K562 (cell line): Measurements from ENCODE around the gene MED15. TPM values are rescaled to one million over a fixed set of nuclear protein-coding genes. Genes with fewer than 3 reads are reported as not detected.

Source experiments
- CBX5 ChIP-seq: IDR thresholded peaks from 2 replicates; pipeline ENCODE4 v1.6.1; 2014; ENCODE audit warnings: low read depth, borderline replicate concordance
- CHD2 ChIP-seq: IDR thresholded peaks from 2 replicates; pipeline ENCODE4 v1.6.1; 2011; ENCODE audit warnings: low read depth, low read length
- GABPB1 ChIP-seq: sonication (generic); formaldehyde crosslinking; IDR thresholded peaks from 2 replicates; pipeline ENCODE4 v1.8.0; 2022; ENCODE audit warnings: mild to moderate bottlenecking, missing genetic modification reagents
- HNRNPH1 ChIP-seq: fragments of 200-400 bp; formaldehyde crosslinking; optimal IDR thresholded peaks from 2 replicates; pipeline ENCODE3; 2017; ENCODE audit warnings: low read depth, mild to moderate bottlenecking, low read length, moderate library complexity
- NR2C2 ChIP-seq, 2 experiments: fragments of 200-800 bp in 1 of 2; sonication (Bioruptor generic) in 1 of 2; sonication (generic) in 1 of 2; formaldehyde crosslinking in 1 of 2; IDR thresholded peaks; 2 replicates each; pipeline versions ENCODE4 v1.6.1 to v1.8.0; 2016 to 2022; ENCODE audit warnings: mild to moderate bottlenecking in 1 of 2, missing compliant biosample characterization in 1 of 2, missing genetic modification characterization in 1 of 2, missing genetic modification reagents in 1 of 2
- POLR2AphosphoS2 ChIP-seq: IDR thresholded peaks from 2 replicates; pipeline ENCODE4 v1.6.1; 2012; ENCODE audit warnings: low read length, improper control_type of control experiment
- POLR2B ChIP-seq: fragments of 450-650 bp; IDR thresholded peaks from 2 replicates; pipeline ENCODE4 v1.6.1; 2018; ENCODE audit warnings: low read depth; ENCODE audit not compliant: partially characterized antibody
- REST ChIP-seq, 2 experiments: fragments of 450-650 bp; formaldehyde crosslinking in 1 of 2; IDR thresholded peaks; 2 replicates each; pipeline versions ENCODE4 v1.4.0 to v1.6.1; 2014 to 2020; ENCODE audit warnings: mild to moderate bottlenecking in 2 of 2, borderline replicate concordance in 1 of 2, low read depth in 1 of 2
- STAG1 ChIP-seq: sonication (generic); formaldehyde crosslinking; IDR thresholded peaks from 2 replicates; pipeline ENCODE4 v1.5.0; 2020; ENCODE audit warnings: missing genetic modification reagents, borderline replicate concordance
- TFAP4 ChIP-seq: sonication (generic); formaldehyde crosslinking; IDR thresholded peaks from 2 replicates; pipeline ENCODE4 v1.8.0; 2022; ENCODE audit warnings: missing genetic modification reagents, mild to moderate bottlenecking, moderate library complexity, borderline replicate concordance
- THAP12 ChIP-seq: fragments of 250-450 bp; sonication (Bioruptor Pico); IDR thresholded peaks from 2 replicates; pipeline ENCODE4 v1.9.0; 2021; ENCODE audit warnings: mild to moderate bottlenecking, inconsistent platforms
- TOE1 ChIP-seq, 2 experiments: fragments of 450-650 bp in 1 of 2; sonication (generic) in 1 of 2; formaldehyde crosslinking in 1 of 2; IDR thresholded peaks; 2 replicates each; pipeline versions ENCODE4 v1.7.1 to v1.8.0; 2016 to 2022; ENCODE audit warnings: borderline replicate concordance in 2 of 2, mild to moderate bottlenecking in 2 of 2, antibody characterized with exemption in 1 of 2, inconsistent platforms in 1 of 2, low read depth in 1 of 2, missing genetic modification reagents in 1 of 2, moderate library complexity in 1 of 2
- ZNF57 ChIP-seq: fragments of 450-650 bp; formaldehyde crosslinking; IDR thresholded peaks from 2 replicates; pipeline ENCODE4 v1.4.0; 2020; ENCODE audit warnings: mild to moderate bottlenecking, moderate library complexity
- polyA plus RNA-seq, 8 experiments: library from polyadenylated mRNA; depleted of rRNA in 4 of 8; stranded (reverse) in 5 of 8; unstranded in 3 of 8; fragments of >200 nt; fragmentation: Nextera tagmentation in 2 of 8; fragmentation: Illumina TruSeq in 1 of 8; extraction: Ambion mirVana in 2 of 8; extraction: Trizol in 1 of 8; gene quantifications; 2 replicates each; pipeline versions ENCODE4 v1.2.1 to v1.2.3, GENCODE V29; 2011 to 2014; ENCODE audit warnings: inconsistent platforms in 1 of 8, missing spikeins in 1 of 8
- total RNA-seq, 7 experiments: library from RNA; depleted of rRNA in 6 of 7; stranded (reverse); fragments of >200 nt in 6 of 7; fragmentation: Illumina TruSeq in 2 of 7; extraction: Trizol in 2 of 7; gene quantifications; 2 replicates each; pipeline versions ENCODE4 v1.2.1 to v1.2.3, GENCODE V29; 2011 to 2021; ENCODE audit warnings: low replicate concordance in 1 of 7

MED15 gene
- total and polyA plus RNA-seq, 9 of the 15 experiments (the other 6 are each of a cell fraction or from before 2014, with no cell fraction given) = 4.0 to 271 (median 60.1) TPM

GRCh38 chr22:20583471-20583922 lies 76.1 kb downstream of the MED15 start (continued):
- TF ChIP-seq REST (IDR thresholded peaks at IDR 0.05; ENCODE audit: borderline replicate concordance) (peak; percentile 33), REST (CRISPR knock-in tag; IDR thresholded peaks at IDR 0.05; ENCODE audit: low read depth) (0 out of 2 replicates have a peak, but pooled peaks have one; percentile 9), TOE1 (IDR thresholded peaks at IDR 0.05; ENCODE audit: borderline replicate concordance) (no peak), TOE1 (CRISPR knock-in tag; IDR thresholded peaks at IDR 0.05; ENCODE audit: borderline replicate concordance, low read depth) (0 out of 2 replicates have a peak, but pooled peaks have one; percentile 67), GABPB1 (CRISPR knock-in tag) (0 out of 2 replicates have a peak, but pooled peaks have one; percentile 52), CBX5 (no peak), HNRNPH1 (no peak), POLR2AphosphoS2 (peak; percentile 41; the same call in 1 of the 2 replicates), POLR2B (peak; percentile 24), TFAP4 (CRISPR knock-in tag) (peak; percentile 57; the same call in 1 of the 2 replicates), NR2C2 (CRISPR knock-in tag; IDR thresholded peaks at IDR 0.05) (0 out of 2 replicates have a peak, but pooled peaks have one; percentile 75), NR2C2 (tag; IDR thresholded peaks at IDR 0.05) (no peak), THAP12 (CRISPR knock-in tag) (peak; percentile 36; the same call in 1 of the 2 replicates), CHD2 (no peak), STAG1 (CRISPR knock-in tag) (peak; percentile 12; the same call in 1 of the 2 replicates), ZNF57 (0 out of 2 replicates have a peak, but pooled peaks have one; percentile 16)
